Dedifferentiated amniotic fluid mesenchymal stem cell (primary cell): ENCODE measurements around the gene SPATS2L.

Source experiments
- DNase-seq: peaks from one replicate; pipeline ENCODE4 v3.0.0-alpha.2; 2016; ENCODE audit errors: extremely low spot score

The SPATS2L gene

DNA sequence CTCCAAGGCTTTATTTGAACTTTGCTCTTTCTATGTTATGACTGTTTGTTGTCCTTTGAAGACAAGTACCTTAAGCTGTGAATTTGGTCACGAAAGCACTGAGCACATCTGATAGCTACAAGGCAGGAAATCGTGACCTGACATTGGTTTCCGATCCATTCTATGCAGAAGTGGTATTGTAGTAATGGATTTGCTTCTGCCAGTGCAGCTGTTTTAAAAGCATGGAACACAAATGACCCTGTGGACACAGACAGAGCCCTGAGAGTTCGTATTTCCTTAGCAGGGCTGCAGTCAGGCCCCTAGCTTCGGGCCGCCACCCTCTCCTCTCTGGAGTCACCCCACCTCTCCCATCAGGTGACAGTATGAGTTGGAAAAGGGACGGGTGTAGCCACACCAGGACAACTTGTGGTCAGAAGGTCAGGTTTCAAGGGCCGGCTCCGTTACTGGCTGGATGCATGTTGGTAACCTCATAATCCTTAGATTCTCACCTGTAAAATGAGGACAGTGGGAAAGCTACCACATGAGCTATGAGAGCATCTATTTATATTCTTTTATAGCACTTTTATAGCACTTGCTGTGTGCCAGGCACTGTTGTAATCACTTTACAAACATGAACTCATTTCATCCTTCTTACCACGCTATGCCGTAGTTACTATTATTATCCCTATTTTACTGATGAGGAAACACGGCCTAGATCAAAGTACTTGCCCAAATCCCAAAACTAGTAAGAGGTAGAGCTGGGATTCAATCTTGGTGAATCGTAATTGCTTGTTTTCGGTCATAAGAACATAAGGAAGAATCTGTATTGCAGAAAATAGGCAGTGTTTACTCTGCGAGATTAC lies 70.2 kb downstream of the SPATS2L start:
- no peak for DNase-seq

DNA sequence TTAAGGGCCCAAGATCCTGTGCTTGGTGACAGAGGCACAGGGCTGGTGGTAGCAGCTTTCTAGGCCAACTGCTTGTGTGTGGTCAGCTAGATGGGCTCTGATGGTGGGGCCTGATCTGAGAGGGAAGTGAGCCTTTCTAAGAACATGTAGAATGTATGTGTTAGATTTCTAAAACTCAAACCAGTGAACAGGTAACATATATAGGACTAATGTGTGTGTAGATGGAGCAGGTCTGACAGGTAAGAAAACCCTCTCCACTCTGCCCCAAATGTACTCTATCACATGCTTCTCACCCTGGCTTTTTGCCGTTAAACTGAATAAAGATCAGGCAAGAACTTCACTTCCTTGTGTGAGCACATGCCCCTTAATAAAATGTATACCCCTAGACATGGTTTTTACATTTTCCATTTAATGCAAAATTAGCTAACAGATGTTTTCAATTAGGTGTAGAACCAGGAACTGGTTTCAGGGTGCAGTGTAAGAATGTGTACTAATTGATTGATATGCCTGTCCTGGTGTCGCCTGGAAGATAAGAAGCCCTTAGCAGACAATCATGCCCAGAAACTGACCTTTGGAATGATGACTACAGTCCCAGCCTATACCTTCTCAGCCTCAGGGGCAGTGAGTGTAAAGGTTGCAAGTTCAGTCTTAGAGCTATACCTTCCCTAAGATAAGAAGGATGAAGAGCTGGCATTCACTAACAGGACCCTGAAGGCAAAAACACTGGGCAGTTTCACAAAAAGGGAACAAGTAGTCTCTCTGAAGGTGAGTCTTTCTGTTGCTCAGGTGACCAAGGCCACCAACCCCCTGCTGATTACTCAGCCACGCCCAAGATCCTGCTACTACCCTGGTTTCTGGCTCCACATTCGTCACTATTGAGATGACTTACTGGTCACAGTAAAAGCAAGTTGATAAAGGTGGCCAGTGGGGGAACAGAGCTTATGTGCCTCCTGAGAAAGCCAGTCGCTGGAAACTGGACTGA lies 71.2 kb downstream of the SPATS2L start:
- no peak for DNase-seq

DNA sequence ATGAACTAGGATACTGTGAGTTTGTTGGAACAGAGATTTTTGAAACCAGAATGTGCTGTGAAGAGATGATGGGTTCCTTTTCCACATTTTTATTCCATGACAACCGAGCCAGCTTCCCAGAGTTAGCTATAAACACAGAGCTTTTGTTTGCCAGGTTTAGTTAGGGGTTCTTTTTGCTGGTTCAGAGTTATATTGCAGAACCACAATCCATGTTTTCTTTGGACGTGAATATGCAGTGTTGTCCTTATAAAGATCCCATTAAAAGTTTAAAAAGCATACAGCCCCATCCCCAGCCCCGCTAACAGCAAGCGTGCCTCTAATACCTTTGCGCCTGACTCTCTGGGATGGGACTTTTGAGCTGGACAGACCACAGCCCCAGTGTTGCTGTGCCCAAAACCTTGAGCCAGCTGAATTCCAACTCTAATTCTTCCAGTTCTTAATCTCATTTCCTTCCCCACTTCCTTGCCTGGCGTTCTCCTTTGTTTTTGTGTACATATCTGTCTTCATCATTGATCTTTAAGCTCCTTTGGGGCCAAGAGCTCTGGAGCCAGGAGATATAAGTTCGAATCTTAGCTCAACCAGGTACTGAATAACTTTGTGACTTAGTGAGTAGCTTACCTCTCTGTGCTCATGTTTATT lies 72.3 kb downstream of the SPATS2L start:
- DNase-seq = peak; percentile 47

DNA sequence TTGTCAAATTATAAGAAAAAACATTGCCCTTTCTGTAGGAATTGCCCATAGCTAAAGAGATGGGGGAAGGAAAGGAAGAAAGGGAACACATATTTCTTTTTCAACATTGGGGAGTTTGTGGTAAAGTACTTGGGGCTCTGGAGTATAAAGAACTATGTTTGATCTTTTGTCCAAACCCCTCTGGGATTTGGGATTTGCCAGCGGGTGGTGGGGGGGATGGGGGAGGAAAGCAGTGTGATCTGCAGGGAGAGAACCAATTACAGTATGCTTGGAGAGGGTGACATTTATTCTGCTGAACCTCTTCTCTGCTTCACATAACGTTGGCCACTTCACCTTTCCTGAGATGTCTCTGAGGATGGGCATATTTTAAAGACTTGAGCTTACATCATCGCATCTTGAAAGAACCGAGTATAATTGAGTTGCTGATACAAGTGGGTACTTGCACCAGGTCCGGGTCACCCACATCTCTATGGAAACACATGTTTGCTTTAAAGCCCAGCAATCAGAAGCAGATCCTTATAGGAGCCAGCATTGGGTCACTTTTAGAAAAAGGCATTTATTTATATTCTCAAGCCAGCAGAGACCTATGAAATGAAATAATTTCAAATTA lies 73.1 kb downstream of the SPATS2L start:
- DNase-seq = no peak

DNA sequence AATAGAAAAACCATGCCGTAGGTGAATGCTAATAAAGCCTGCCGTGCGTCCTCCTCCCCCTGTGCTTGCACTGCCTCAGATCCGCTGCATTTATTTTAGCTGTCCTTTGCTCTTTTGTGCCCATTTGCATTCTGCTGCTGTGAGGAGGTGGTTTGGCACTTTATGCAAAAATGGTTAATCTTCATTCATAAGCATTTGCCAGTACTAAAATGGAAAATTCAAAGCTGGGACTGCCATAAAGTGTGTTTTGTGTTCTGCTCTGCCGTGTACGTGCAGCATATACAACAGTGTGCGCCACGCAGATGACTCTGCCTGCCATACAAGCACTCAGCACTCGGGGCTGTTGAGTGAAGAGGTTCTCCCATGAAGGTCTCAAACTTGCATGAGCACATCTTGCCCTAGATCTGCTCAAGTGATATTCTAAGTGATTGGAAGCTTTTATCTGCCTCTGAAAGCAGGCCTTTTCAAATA lies 73.6 kb downstream of the SPATS2L start:
- DNase-seq = no peak

DNA sequence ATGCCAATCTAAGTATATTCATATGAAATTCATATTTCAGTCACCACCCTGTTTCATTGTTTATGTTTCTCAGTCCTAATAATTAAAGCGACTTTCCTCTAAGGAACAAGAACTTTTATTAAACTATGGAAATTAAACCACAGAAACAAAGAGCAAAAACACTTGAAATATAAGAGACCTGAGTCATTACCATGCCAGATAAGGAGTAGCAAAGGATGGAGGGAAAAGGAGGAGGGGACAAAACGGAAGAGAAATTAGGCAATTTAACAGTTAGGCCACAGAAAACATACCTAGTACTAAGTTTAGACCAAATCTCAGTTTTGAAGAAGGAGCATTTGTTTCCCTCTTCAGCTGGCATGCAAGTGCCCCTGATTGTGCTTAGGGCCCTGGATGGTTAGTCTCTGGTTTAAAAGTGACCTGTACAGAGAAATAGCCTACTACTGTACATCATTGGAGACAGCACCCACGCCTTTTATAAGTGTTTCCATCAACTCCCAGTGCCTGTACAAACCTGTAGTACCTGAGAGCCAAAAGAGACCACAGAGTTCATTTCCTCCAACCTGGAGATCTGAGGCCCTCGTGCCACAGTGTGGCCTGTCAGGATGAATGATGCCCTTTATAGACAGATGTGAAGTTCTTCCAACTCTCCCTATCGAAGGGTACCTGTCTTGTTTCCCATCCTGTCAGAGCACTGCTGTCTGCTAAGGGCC lies 74.5 kb downstream of the SPATS2L start:
- DNase-seq = peak; percentile 42

DNA sequence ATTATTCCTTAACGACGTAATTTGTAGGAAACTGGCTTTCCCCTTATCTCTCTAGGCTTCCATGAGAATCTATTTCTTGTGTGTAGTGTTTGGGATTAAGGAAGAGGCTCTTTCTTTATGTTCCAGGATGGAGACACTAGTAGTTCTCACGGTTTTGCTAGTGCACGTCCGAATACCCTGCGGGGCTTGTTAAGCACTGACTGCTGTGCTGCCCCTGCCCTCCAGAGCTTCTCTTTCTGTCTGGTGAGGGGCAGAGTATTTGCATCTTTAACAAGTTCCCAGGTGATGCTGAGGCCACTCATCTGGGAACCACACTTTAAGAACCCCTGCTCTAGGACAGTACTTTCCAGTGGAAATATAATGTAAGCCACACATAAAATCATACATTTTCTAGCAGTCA lies 76.4 kb downstream of the SPATS2L start:
- DNase-seq = no peak

DNA sequence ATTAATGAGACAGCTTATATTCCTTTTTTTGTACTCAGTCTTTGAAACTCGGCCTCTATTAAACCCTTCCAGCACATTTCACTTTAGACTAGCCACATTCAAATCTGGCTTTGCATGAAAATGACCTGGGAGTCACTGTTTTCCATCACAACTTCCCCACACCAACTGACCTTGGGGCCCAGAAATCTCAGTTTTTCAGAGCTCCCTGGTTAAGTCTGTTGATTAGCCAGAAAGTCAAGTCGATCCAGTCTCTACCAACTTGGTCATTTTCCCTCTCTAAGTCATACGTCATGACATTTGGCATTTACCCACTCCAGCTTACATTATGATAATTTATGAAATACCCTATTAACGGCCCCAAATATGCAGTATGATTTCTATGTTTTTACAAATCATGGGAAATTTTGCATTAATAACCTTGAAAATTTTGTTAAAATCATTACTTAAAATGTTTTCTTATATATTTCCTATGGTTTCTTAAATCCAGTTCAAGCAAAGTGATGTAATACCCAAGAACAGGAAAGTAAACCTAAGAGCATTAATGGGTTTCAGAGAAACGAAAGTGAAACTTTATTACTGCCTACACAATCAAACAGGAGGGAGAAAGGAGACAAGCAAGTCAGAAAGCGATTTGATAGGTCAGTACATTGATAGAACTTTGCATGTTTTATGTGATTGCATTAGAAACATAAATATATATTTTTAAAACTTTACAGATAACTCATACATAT lies 77.1 kb downstream of the SPATS2L start:
- peak; percentile 69 for DNase-seq

DNA sequence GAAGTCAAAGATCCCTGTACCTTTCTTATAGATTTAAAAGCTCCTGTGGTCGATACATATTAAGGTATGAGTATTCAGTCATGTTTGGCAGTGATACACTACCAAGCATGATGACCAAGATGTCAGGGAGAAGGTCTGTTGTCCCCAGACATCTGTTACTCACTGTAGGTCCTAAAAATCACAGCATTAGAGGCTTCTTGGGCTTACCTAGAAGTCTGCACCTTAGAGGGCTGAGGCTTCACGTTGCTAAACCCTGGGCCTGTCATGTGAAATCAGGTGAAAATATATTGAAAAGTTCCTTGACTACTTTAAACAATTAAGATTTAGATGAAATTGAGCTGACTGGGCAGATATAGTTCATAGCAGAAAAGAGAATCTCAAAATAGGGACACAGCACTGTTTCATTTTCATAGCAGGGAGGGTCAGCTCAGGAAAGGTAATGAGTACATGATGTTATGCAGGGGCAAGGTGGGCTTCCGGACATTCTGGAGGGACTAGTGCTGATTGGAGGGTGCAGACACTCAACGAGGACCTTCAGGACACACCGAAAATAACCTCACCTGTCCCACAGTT lies 78.7 kb downstream of the SPATS2L start:
- no peak for DNase-seq

DNA sequence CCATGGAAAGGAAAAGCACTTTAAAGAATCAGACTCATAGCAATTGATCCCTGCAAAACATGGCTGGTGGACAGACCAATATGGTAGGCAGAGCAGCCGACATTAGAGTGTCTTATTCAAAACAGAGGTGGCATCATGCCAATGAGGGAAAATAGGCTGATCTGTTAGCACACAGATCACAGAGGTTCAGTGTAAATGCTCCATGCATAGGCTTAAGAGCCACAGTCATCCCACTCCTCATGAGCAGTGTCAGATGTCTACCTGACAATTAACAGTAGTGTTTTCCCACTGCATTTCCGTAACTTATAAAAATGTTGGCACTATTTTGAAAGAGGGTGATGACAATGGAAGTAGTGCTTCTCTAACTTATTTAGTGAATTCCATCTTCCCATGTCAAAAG lies 86.7 kb downstream of the SPATS2L start:
- DNase-seq = no peak

DNA sequence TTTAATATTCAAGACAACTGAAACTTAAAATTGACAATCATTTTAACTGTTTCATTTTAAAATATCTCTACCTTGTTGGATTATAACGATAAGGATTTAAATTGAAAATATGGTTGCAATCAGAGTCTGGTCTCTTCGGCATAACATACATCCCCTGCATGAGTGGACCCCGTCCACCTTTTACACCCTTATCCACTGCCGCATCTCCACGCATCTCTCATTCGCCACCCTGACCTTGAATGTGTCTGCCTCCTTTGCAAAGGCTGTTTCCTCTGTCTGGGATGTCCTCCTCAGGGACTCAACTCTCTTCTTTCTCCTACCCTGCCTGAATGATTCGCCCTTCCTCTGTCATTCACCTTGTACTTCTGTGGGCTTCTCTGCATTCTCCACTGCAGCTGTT lies 87.6 kb downstream of the SPATS2L start:
- no peak for DNase-seq

DNA sequence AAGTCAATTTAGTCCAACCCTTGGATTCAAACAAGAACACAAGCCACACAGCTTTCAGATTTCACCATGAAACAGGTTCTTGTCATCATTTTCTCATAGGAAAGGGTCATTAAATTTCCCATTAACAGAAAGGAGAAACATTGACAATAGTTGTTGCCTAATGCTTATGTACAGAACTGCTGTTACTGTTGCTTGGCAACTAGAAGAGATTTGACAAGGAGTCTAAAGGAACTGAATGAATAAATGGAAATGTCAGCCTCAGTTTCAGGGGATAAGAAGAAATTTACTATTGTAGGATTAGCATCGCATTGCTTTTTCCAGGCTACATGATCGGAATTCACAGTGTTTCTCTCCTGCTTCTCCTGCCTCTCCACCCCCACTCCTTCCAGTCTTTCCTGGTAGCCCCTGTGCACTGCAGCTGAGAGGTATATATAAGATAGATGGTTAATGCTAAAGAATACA lies 90.3 kb downstream of the SPATS2L start:
- no peak for DNase-seq

DNA sequence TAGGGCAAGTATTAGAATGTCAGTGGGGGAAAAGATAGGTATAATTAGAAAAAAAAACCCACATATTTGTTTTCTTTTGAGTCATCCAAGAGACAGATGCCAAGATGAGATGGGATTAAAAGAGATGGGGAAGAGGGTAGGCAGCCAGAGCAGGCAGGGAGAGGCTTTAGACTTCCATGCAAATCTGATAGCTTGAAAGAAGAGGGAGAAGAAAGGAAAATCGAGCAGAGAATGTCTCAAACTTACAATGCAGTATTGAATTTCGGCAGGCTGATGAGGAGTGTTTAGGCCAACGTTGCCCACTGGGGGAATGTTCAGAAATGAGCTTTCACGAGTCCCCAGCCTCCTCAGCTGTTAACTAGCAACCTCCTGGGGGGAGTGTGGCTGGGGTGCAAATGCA lies 91.3 kb downstream of the SPATS2L start:
- DNase-seq = no peak

DNA sequence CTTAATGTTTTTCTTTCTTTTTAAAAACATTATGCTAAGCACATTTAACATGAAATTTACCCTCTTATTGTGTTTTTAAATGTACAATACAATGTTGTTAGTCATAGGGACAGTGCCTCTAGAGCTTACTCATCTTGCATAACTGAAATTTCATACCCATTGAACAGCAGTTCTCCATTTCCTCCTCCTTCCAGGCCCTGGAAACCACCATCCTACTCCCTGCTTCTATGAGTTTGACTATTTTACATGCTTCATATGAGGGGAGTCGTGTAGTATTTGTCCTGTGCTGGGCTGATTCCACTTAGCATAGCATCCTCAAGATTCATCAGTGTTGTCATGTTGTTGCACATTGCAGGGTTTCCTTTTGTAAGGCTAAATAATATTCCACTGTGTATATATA lies 92.6 kb downstream of the SPATS2L start:
- no peak for DNase-seq

DNA sequence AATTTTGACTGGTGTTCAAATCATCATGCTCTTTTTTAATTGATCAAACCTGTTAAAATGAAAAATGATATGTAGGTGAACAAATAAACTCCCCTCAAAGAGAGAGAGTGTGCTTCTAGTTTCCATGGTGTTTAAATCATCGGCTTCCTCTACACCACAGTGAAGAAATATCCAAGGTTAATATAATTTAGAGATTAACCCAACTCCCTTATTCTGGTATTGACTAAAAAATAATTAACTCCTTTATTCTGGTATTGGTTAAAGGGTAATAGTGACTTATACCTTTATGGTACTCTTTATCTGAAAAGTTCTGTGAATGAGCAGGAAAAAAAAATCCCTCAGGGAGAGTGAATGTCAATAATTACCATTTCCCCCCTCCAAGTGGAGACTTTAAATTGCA lies 93.1 kb downstream of the SPATS2L start:
- no peak for DNase-seq

DNA sequence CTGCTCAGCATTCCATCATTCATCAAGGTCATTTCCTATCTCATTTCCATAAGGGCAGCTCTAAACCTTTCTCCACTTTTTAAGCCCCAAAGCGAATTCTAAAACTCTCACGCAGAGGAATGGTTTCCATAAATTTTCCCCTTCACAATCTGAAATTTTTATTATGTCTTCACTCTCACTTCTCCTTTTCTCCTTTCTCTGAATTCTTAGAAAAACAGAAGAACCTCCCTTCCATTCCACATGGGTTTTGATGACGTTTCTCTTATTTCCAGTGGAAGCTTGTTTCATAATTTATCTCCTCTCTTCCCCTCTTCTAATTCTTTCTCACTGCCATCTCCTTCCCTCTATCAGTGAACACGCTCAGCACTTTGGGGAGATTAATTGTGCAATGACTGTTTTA lies 97.3 kb downstream of the SPATS2L start:
- no peak for DNase-seq

DNA sequence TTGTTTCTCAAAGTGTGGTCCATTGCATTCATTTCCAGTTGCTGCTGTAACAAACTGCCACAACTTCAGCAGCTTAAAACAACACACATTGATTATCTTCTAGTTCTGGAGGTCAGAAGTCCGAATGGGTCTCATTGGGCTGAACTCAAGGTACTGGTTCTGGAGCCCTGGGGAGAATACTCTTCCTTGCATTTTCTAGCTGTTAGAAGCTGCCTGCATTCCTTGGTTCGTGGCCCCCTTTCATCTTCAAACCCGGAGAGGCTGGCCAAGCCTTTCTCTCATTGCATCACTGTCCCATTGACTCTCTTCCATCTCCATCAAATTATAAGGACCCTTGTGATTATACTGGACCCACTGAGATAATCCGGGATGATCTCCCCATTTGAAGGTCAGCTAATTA lies 98.1 kb downstream of the SPATS2L start:
- DNase-seq = no peak

DNA sequence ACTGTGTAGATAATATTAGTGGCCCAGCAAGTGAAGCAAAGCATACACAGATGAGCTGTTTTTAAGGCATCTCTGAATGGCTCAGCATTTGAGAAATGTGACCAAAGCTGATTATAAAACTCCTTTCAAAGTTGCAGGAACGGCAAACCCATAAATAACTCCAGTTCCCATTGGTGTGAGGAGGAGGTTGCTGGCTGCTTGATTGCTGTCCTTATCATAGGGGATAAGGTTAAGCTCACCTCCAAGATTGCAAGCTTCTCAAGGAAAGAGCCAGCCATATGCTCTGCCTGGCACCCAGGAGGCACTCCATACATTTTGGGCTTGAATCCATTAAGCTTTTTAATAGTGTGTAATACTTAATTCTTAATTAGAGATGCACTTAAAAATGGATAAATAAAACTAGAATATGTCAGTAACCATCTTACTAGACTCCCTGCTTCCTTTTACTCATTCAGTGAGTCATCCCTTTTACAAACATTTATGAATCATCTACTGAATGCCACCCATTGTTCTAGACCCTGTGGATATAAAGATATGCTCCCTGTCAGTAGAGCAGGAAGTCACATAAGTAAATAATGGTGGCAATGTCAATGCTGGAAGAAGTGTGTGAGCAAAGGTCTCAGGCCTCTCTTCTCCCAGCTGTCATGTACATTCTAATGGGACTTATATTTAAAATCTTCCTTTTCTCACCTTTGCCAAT lies 99.3 kb downstream of the SPATS2L start:
- DNase-seq = peak; percentile 65

DNA sequence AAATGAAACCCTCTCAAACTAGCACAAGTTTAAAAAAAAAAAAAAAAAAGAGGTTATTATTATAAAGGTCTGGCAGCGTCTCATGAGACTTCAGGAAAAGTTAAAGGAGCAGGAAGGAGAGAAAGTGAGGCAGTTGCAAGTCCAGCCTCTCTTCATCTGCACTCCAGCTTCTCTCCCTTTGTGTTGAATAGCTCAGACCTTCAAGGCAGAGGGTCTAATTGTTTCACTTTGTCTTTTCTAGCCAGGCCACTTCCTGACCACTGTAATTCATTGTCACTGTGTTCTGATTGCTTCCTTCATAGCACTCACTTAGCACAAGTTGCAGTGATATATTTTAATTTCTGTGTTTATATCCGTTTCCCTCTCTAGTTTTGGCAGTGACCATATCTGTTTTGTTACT lies 99.9 kb downstream of the SPATS2L start:
- no peak for DNase-seq
